Muscle of leg (tissue), 11 donors: ENCODE results near the gene MTMR12. TPM values are rescaled to one million over a fixed set of nuclear protein-coding genes. Genes with fewer than 3 reads are reported as not detected.
"Not testable (repeated sequence)": the region's sequence is repeated elsewhere in the genome, so short reads cannot be mapped to it uniquely, and the experiment has no call there.

Source experiments
- DNase-seq: peaks from one replicate; pipeline ENCODE4 v3.0.0; 2013
- H3K27ac ChIP-seq: one replicate; pipeline ENCODE4 v1.5.1; 2013; ENCODE audit warnings: mild to moderate bottlenecking, low read length, control low read depth
- H3K27me3 ChIP-seq: one replicate; pipeline ENCODE4 v1.6.1; 2013; ENCODE audit warnings: low read length; ENCODE audit not compliant: control insufficient read depth, insufficient read depth
- H3K36me3 ChIP-seq: one replicate; pipeline ENCODE4 v1.6.1; 2013; ENCODE audit warnings: low read length; ENCODE audit not compliant: control insufficient read depth, insufficient read depth
- H3K4me1 ChIP-seq: one replicate; pipeline ENCODE4 v1.6.1; 2013; ENCODE audit warnings: low read length; ENCODE audit not compliant: control insufficient read depth, insufficient read depth
- H3K4me3 ChIP-seq: one replicate; pipeline ENCODE4 v1.5.1; 2013; ENCODE audit warnings: low read length, control low read depth
- H3K9me3 ChIP-seq: replicated peaks from 2 replicates; pipeline ENCODE4 v1.6.1; 2013; ENCODE audit warnings: low read depth, low read length; ENCODE audit not compliant: control insufficient read depth
- WGBS: methylation state at CpG from one replicate; pipeline ENCODE4 v1.1.5; 2013; ENCODE audit warnings: missing lambda C conversion rate; ENCODE audit not compliant: insufficient coverage; 5-methylcytosine and 5-hydroxymethylcytosine counted together
- polyA plus RNA-seq, 8 donors: library from polyadenylated mRNA; unstranded; fragments of 120-200 nt; gene quantifications; one replicate each; pipeline versions ENCODE4 v1.2.1 to v1.2.3, GENCODE V29; 2013; ENCODE audit warnings: inconsistent platforms in 1 of 8, low replicate concordance in 1 of 8; ENCODE audit not compliant: insufficient read length in 8 of 8, insufficient read depth in 1 of 8
- total RNA-seq: library from RNA; stranded (reverse); fragments of 120-200 nt; gene quantifications from one replicate; pipeline ENCODE4 v1.2.4, GENCODE V29; 2013

Gene MTMR12
- total and polyA plus RNA-seq, 9 donors, result 12.9 to 19.2 (median 15.2) TPM

GRCh38 chr5:32230356-32231099, 82.2 kb downstream of the MTMR12 start:
- peak; percentile 67 for DNase-seq
- peaks cover 36% of the 10 kb centered on the region for H3K36me3 ChIP-seq
- H3K4me1 ChIP-seq, result peaks cover 23% of the 10 kb centered on the region
- H3K27me3 ChIP-seq, result no peaks in the 10 kb centered on the region
- no peak overlapping the region for H3K4me3 ChIP-seq
- H3K9me3 ChIP-seq, result no peaks in the 10 kb centered on the region
- whole genome bisulfite sequencing, result 50% methylated on average over 1 of the region's 3 CpGs
- peak overlapping the region; percentile 61 for H3K27ac ChIP-seq

GRCh38 chr5:32229586-32229985, 83.2 kb downstream of the MTMR12 start:
- H3K27me3 ChIP-seq, result no peaks in the 10 kb centered on the region
- no peaks in the 10 kb centered on the region for H3K9me3 ChIP-seq
- H3K27ac ChIP-seq, result peak overlapping the region; percentile 18
- H3K36me3 ChIP-seq, result peaks cover 33% of the 10 kb centered on the region
- WGBS, result 92% methylated on average over 12 of the region's 14 CpGs
- DNase-seq, result no peak
- H3K4me3 ChIP-seq, result no peak overlapping the region
- peaks cover 27% of the 10 kb centered on the region for H3K4me1 ChIP-seq

- Histone ChIP-seq H3K9me3 (no peaks in the 10 kb centered on the region), H3K4me1 (peaks cover 25% of the 10 kb centered on the region), H3K36me3 (peaks cover 30% of the 10 kb centered on the region), H3K27me3 (no peaks in the 10 kb centered on the region), H3K4me3 (no peak overlapping the region), H3K27ac (no peak overlapping the region)
- 92% methylated on average over 11 of the region's 12 CpGs for WGBS
- no peak for DNase-seq
Observed at GRCh38 chr5:32228816-32229215, 83.9 kb downstream of the MTMR12 start.

GRCh38 chr5:32225445-32225844, 87.3 kb downstream of the MTMR12 start:
- no peaks in the 10 kb centered on the region for H3K27me3 ChIP-seq
- H3K36me3 ChIP-seq, result peaks cover 20% of the 10 kb centered on the region
- no peak overlapping the region for H3K27ac ChIP-seq
- peaks cover 12% of the 10 kb centered on the region for H3K4me1 ChIP-seq
- H3K9me3 ChIP-seq, result no peaks in the 10 kb centered on the region
- no peak overlapping the region for H3K4me3 ChIP-seq
- no CpG with 5 or more reads among the region's 5 CpGs for WGBS
- DNase-seq, result peak; percentile 45

GRCh38 chr5:32223972-32224609, 88.6 kb downstream of the MTMR12 start:
- no CpG with 5 or more reads among the region's 1 CpG for WGBS
- peak overlapping the region; percentile 47 for H3K27ac ChIP-seq
- peaks cover 5% of the 10 kb centered on the region for H3K4me1 ChIP-seq
- no peaks in the 10 kb centered on the region for H3K9me3 ChIP-seq
- DNase-seq, result peak; percentile 48
- H3K27me3 ChIP-seq, result no peaks in the 10 kb centered on the region
- no peak overlapping the region for H3K4me3 ChIP-seq
- H3K36me3 ChIP-seq, result peaks cover 12% of the 10 kb centered on the region

GRCh38 chr5:32222723-32223470, 89.8 kb downstream of the MTMR12 start:
- Histone ChIP-seq H3K4me1 (peaks cover 14% of the 10 kb centered on the region), H3K36me3 (peaks cover 6% of the 10 kb centered on the region), H3K27me3 (no peaks in the 10 kb centered on the region), H3K4me3 (no peak overlapping the region), H3K27ac (no peak overlapping the region), H3K9me3 (no peaks in the 10 kb centered on the region)
- no CpG with 5 or more reads among the region's 5 CpGs for WGBS
- no peak for DNase-seq

GRCh38 chr5:32217886-32218396, 94.8 kb downstream of the MTMR12 start:
- 40% methylated on average over 8 of the region's 12 CpGs for WGBS
- Histone ChIP-seq H3K27ac (peak overlapping the region; percentile 45), H3K27me3 (no peaks in the 10 kb centered on the region), H3K4me1 (peaks cover 17% of the 10 kb centered on the region), H3K9me3 (no peaks in the 10 kb centered on the region), H3K36me3 (no peaks in the 10 kb centered on the region), H3K4me3 (no peak overlapping the region)
- peak; percentile 88 for DNase-seq

GRCh38 chr5:32214344-32214743, 98.4 kb downstream of the MTMR12 start:
- H3K4me1 ChIP-seq, result peaks cover 20% of the 10 kb centered on the region
- H3K27me3 ChIP-seq, H3K36me3 ChIP-seq, H3K9me3 ChIP-seq, H3K27ac ChIP-seq, DNase-seq, H3K4me3 ChIP-seq: not testable (repeated sequence)
- WGBS, result no CpG with 5 or more reads among the region's 1 CpG

GRCh38 chr5:32210151-32210550, 102.6 kb downstream of the MTMR12 start:
- DNase-seq, result no peak
- 50% methylated on average over 1 of the region's 3 CpGs for WGBS
- no peaks in the 10 kb centered on the region for H3K27me3 ChIP-seq
- H3K9me3 ChIP-seq, result no peaks in the 10 kb centered on the region
- no peak overlapping the region for H3K27ac ChIP-seq
- no peak overlapping the region for H3K4me3 ChIP-seq
- no peaks in the 10 kb centered on the region for H3K36me3 ChIP-seq
- peaks cover 3% of the 10 kb centered on the region for H3K4me1 ChIP-seq

- DNase-seq, H3K27me3 ChIP-seq, H3K36me3 ChIP-seq, H3K9me3 ChIP-seq, H3K4me3 ChIP-seq, H3K27ac ChIP-seq, H3K4me1 ChIP-seq: not testable (repeated sequence)
- no CpG with 5 or more reads among the region's 31 CpGs for whole genome bisulfite sequencing
Observed at GRCh38 chr5:32208837-32209236, 103.9 kb downstream of the MTMR12 start.
